Measurements from ENCODE around the gene RABEP1.

DNA sequence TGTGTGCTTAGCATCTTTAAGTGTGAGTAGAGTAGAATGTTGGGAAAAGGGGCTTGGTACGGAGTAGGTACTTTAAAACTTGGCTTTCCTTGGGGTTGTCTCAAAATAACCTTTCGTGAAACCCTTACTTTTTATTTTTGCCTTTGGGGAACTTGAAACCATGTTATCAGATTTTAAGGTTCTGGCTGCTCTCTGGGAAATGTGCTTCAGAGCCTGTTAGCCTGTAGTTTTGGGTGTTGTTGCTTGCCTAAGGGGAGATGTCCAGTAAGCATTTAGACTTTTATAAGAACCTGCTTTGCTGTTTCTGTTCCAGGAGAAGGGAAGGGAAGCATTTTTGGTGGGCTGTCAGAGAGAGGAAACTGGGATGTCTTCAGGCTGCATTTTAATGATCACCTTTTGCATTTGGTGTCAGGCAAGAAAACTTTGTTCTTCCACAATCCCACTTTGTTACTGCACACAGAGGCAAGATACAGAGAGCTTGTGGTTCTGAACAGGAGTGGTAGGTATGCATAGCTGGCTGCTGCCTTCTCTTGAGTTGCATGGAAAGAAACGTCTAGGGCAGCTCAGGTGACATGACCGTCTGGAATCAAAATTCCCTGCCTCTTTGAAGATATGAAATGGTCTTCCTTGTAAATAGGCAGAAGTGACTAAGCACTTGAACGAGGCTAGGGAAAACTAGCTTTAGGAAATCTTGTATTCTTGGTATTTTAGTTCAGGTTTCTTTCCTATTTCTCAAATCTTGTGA lies 1.7 kb downstream of the RABEP1 start:
- TF ChIP-seq, protein P1, sequence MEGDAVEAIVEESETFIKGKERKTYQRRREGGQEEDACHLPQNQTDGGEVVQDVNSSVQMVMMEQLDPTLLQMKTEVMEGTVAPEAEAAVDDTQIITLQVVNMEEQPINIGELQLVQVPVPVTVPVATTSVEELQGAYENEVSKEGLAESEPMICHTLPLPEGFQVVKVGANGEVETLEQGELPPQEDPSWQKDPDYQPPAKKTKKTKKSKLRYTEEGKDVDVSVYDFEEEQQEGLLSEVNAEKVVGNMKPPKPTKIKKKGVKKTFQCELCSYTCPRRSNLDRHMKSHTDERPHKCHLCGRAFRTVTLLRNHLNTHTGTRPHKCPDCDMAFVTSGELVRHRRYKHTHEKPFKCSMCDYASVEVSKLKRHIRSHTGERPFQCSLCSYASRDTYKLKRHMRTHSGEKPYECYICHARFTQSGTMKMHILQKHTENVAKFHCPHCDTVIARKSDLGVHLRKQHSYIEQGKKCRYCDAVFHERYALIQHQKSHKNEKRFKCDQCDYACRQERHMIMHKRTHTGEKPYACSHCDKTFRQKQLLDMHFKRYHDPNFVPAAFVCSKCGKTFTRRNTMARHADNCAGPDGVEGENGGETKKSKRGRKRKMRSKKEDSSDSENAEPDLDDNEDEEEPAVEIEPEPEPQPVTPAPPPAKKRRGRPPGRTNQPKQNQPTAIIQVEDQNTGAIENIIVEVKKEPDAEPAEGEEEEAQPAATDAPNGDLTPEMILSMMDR (IDR thresholded peaks at IDR 0.05) = no peak
- TF ChIP-seq POLR2A (IDR thresholded peaks at IDR 0.05) = no peak
- TF ChIP-seq POLR2AphosphoS5 (IDR thresholded peaks at IDR 0.05; ENCODE audit: insufficient read depth in 1 of 2, low read depth in 1 of 2) = no peak
